Measurements from ENCODE around the gene NME7. TPM values are rescaled to one million over a fixed set of nuclear protein-coding genes. Genes with fewer than 3 reads are reported as not detected.
"Not testable (repeated sequence)": the region's sequence is repeated elsewhere in the genome, so short reads cannot be mapped to it uniquely, and the experiment has no call there.

NME7 gene
- total RNA-seq, 1 donor from 2014 or later = 10.2 TPM

DNA sequence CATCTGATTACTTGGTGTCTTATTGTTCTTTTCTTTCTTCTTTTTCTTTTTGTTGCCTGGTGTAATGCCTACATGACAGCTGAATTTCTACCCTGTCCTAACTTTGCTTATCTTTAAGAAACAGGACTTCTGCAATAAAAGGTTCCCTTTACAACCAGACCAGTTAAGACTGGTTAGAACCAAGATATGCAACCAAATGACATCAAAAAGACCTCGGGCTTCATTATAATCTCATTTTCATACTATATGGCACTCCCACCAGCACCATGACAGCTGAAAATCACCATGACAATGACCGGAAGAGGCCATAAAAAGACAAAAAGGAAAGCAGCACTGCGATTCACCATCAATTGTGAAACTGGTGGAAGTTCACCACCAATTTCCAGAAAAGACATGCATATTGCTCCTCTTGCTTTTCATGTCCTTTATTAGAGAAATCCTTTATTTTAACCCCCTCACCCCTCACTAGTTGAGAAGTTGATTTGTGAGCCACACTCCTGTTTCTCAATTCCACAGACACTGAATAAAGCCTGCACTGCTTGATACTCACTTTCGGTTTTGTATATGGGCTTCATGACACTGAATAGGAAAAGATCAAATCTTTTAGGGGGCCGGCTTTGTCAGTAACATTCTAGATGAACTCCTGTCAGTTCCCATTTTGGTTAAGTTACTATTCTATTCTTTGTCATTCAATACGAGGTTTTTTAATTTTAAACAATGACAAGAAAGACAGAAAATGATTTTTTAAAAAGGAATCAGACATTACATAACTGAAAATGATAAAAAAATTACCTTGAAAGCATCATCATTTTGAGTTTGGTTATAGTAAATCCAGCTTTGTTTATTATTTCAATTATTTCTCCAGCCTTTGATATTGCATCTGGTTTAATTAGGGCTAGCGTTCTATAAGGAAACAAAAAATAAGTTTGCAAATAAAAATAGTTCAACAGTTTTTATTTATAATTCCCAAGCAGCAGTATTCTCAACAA is 58.1 kb downstream of the NME7 start:
- DNase-seq (no peak), ATAC-seq (no peak)
- intact Hi-C loops (cut with micrococcal nuclease) = no loop called here

DNA sequence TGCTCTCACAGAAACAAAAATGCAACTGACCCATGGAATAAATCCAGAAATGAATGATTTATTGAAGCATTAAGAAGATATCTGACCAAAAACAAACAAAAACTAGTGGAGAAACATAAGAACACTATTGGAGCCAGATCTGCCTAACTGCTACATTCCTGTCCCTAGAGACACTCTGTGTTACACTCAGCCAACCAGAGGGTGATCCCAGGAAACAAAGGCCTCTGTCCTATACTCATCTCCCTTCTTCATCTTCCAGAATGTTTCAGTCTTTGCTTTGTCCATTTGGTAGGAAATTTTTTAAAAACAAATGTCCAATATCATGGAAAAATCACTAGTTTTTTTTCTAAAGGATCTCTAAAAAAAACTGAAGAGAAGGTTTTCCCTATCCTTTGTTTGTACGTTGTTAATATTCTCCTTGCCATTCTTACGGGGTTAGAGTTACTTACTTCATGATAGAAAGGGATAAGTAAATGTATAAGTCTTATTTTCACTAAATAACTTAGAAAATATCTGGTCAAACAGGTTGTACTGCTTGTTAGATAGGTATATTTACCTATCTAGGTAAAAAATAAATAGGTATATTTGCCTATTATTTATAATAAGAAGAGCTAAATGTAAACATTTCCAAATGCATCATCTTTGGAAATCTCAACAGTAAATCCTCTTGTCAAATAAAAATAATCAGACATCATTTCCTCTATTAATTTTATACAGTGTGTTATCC is 59.1 kb downstream of the NME7 start:
- intact Hi-C loops (cut with micrococcal nuclease) = no loop called here
- ATAC-seq = no peak

DNA sequence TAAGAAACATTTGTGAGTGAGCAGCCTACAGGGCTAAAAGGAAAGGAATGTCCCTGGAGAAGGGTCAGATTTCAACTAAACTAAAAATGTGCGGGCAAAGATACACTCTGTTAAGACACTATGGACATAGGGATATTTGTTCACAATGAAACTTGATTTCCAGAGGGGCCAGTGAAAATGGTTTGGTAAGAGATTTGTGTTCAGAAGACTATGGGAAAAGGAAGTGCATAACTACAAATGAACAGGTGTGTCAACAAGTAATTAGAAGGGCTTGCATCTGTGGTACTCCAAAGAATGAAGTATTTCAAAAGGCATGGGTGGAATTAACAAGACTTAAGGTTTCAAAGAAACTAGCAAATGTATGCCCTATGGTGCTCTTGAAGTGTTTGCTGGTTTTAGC is 60.4 kb downstream of the NME7 start:
- DNase-seq (no peak), ATAC-seq (no peak)
- intact Hi-C loops (cut with micrococcal nuclease) = no loop called here

More for the DNA sequence above, 59.1 kb downstream of the NME7 start:
- DNase-seq = no peak

DNA sequence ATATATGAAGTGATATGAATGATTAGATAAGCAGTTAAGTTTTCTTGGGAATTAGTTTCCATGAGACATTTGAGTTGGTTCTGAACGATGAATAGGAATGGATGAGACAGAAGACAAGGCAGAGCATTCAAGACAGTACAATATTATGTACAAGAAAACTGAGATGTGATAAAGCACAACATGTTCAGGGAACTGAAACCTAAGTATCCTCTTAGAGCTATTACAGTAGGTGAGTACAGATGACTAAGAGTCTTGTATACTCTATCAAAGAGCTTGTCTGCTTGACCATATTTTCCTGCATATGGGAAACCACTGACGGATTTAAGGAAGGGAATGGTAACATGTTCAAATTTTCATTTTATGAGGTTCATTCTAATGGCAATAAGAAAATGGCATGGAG is 61.6 kb downstream of the NME7 start:
- ATAC-seq = no peak
- intact Hi-C loops (cut with micrococcal nuclease) = no loop called here
- no peak for DNase-seq

DNA sequence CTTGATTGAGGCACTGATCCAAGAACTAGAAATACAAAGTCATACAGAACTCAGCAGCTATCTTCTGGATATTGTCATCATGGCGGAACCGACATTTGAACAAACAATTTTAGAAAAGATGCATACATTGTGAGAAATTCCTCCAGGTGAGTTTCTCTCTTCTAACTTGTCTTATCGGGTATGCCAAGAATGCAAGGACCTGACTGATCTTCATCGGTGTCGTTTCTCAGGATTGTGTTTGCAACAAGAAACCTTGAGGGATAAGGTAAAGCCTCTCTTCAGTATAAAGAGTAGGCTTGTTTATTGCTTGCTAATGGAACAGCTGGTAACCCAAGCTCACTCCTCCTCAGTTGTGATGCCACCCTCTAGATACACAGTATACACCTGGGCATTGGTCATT is 62.2 kb downstream of the NME7 start:
- DNase-seq = no peak
- ATAC-seq = no peak

DNA sequence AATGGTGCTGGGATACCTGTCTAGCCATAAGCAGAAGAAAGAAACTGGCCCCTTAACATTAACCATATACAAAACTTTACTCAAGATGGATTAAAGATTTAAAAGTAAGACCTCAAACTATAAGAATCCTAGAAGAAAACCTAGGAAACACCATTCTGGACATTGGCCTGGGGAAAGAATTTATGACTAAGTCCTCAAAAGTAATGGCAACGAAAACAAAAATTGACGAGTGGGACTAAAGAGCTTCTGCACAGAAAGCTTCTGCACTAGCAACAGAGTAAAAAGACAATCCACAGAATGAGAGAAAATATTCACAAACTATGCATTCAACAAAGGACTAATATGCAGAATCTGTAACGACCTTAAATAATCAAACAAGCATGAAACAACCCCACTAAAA is 66.7 kb downstream of the NME7 start:
- no peak for ATAC-seq
- DNase-seq = no peak
- intact Hi-C loops (cut with micrococcal nuclease) = no loop called here

More for the DNA sequence above, 62.2 kb downstream of the NME7 start:
- intact Hi-C loops (cut with micrococcal nuclease) = no loop called here

DNA sequence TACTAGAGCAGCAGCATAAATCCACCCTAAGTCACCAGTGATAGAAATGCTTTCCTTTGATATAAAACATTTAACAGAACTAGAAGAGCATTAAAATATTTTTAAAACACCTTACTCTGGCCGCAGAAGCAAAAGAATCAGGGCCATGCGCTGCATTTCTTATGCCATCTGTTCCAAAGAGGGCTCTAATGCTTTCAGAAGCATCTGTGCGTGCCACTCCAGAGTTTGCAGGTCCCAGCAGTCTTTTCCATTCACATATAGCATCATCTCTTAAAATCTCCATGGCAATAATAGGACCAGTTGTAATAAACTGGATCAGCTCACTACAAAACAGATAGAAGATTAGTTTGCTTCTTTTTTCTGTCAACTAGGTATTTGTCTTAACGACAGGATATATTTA is 69.2 kb downstream of the NME7 start:
- ATAC-seq = no peak
- intact Hi-C loops (cut with micrococcal nuclease) = no loop called here
- no peak for DNase-seq

DNA sequence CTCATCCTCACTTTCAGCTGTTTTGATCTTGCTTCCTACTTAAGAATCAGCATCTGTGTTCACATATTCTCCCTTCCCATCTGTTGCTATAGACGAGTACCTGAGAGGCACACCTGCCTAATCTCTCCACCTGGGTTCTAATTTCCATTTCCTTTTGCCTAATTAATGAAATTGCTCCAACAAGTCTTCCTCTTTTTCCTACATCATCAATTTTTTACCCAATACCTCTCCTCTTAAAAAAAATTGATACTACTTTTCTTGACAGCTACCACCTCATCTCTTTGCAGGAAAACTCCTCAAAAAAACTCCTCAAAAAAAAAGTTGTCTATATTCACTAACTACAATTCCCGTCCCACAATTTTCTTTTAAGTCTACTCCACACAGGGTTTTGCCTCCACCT is 71.8 kb downstream of the NME7 start:
- ATAC-seq = no peak
- intact Hi-C loops (cut with micrococcal nuclease) = no loop called here
- no peak for DNase-seq

DNA sequence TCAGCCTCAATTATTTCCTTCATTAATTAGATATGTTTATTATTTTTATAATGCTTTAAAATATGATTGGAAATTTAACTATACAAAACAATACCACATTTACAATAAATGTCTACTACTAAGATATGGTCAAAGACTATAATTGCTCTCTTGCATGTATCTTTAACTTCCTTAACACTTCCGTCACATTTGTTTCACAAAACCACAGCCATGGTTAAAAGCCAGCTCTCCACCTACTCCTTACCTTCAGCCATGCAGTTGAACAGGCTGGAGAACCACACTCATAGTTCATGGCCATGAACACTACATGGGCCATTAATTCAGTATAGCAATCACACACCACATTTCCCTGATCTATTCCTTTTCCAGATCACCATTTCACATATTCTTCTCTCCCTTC is 72.2 kb downstream of the NME7 start:
- DNase-seq (no peak), ATAC-seq (no peak)
- intact Hi-C loops (cut with micrococcal nuclease) = no loop called here

DNA sequence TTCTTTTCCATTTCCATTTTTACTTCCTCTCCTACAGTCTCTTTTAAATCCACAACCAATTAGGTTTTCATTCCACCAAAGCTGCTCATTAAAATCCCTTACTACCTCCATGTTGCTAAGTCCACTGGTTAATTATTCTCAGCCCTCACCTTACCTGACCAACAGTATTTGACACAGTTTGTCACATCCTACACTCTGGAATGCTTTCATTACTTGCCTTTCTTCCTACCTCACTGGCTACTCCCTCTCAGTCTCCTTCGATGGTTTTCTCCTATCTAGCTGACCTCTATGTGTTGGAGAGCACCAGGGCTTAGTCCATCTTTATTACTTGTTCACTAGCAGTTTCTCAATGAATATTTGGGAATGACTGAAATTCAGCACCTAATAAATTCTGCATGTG is 78.6 kb downstream of the NME7 start:
- DNase-seq (no peak), ATAC-seq (no peak)
- intact Hi-C loops (cut with micrococcal nuclease) = no loop called here

DNA sequence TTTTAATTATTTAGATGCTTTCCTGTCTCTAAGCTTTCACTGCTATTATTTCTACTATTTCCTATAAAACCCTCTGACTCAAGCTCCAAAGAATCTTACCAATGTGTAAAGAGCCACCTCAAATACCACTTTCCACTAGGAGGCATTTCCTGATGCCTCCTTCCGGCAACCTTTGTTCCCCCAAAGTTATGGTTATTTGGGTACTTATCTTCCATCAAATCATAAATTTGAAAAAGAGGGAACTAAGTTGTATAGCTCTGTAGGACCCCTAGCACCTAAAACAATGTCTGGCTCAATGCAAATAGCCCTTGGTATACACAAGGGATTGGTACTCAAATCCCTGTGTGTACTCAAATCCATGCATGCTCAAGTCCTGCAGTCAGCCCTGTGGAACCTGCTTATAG is 79.6 kb downstream of the NME7 start:
- ATAC-seq = no peak
- intact Hi-C loops (cut with micrococcal nuclease) = no loop called here
- no peak for DNase-seq

DNA sequence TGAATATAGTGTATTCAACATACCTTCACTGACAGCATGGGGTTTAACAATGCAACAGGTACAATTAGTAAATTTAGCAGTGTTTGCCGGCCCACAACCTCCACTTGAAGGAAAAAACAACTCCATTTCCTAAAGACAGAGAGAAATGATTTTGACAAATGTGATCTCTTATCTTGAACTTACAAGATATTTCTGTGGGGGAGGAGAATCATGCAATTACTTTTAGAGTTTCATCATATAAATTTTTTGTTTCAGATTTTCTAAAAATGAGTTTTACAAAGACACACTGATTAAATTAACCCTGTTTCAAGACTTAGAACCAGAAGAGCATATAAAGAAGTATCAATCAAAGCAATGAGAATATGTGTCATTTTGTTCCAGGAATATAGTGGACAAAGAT is 80.3 kb downstream of the NME7 start:
- intact Hi-C loops (cut with micrococcal nuclease) = no loop called here
- DNase-seq = no peak
- no peak for ATAC-seq

DNA sequence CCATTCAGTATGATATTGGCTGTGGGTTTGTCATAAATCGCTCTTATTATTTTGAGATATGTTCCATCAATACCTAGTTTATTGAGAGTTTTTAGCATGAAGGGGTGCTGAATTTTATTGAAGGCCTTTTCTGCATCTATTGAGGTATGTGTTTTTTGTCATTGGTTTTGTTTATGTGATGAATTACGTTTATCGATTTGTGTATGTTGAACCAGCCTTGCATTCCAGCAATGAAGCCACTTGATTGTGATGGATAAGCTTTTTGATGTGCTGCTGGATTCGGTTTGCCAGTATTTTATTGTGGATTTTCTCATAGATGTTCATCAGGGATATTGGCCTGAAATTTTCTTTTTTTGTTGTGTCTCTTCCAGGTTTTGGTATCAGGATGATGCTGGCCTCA is 86.0 kb downstream of the NME7 start:
- intact Hi-C loops (cut with micrococcal nuclease); DNase-seq; ATAC-seq: not testable (repeated sequence)

DNA sequence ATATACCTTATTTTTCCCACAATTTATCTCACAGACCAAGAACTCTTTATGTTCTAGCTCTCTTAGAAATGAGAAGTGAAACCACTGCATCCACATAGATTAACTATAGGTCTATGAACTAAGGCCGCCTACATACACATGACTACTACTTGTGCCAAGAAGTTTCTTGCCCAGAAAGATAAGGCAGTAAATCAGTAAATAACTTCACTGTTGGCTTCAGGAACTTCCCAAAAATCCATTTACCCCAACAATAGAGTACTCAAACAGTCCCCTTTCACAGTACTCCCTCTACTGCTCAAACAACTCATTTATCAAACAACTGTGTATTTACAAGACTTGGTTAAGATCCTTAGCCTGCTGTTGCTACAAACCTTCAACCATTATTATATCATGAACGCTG is 96.5 kb downstream of the NME7 start:
- ATAC-seq = peak; percentile 68
- no peak for DNase-seq
- intact Hi-C loops (cut with micrococcal nuclease) = no loop called here

DNA sequence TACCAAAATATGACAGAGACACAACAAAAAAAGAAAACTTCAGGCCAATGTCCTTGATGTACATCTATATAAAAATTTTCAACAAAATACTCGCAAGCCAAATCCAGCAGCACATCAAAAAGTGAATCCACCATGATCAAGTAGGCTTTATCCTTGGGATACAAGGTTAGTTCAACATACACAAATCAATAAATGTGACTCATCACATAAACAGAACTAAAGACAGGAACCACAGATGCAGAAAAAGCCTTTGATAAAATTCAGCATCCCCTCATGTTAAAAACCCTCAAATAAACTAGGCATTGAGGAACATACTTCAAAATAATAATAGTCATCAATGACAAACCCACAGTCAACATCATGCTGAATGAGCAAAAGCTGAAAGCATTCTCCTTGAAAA is 101.5 kb downstream of the NME7 start:
- intact Hi-C loops (cut with micrococcal nuclease) = no loop called here
- ATAC-seq (no peak), DNase-seq (no peak)

DNA sequence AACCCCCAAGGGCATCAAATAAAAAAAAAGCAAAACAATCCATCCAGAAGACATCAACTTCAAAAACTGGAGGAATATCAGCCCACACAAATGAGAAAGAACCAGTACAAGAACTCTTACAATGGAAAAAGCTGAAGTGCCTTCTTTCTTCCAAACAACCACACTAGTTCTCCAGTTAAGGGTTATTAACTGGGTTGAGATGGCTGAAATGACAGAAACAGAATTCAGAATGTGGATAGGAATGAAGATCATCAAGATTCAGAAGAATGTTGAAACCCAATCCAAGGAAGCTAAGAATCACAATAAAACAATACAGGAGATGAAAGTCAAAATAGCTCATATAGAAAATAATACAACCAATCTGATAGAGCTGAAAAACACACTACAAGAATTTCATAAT is 104.5 kb downstream of the NME7 start:
- ATAC-seq = no peak
- intact Hi-C loops (cut with micrococcal nuclease) = no loop called here
- DNase-seq = no peak

DNA sequence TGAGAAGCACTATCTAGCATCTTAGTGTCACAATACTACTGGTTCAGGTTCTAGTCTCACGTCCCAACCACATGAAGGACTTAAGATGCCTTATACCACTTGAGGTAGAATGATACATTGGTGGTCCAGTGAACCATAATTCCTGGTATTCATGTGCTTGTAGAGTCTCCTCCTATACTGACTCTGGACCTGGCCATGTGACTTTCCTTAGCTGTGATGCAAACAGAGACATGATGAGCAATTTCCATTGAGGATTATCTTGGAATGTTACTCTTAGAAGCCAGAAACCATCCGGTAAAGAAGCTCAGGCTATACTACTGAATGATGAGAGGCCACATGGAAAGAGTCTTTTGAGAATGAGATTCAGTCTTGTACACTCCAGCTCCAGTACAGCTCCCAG is 105.7 kb downstream of the NME7 start:
- DNase-seq = no peak
- no peak for ATAC-seq
- intact Hi-C loops (cut with micrococcal nuclease) = no loop called here

DNA sequence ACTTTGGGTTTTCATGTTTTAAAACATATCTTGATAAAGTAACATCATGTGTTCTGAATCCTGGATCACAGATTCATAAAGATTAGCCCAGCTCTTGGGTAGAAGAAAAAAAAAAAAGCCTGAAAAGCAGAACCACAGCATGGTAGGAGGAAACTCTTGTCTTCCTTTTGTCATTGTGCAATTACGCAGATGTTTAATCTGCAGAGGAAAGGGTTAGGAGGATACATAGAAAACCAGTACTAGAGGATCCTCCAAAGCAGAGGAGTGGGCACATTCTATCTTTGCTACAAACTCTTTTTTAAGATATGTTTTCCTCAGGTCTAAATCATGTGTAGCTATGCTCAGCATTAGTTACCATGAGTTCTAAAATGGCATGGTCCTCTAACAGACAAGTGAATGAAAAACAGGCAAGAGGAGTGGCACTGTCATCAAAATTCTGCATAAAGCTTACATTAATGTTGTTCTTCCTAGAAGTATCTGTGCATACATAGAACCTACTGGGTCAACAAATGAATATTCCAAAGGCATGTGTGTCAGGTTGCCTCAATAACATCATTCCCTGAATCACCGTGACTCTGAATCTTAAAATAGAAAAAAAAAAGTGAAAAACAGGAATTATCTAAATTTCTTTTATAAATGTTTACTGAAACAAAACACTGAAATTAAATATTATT is 107.0 kb downstream of the NME7 start:
- intact Hi-C loops (cut with micrococcal nuclease) = no loop called here
- DNase-seq (no peak), ATAC-seq (peak; percentile 53)

DNA sequence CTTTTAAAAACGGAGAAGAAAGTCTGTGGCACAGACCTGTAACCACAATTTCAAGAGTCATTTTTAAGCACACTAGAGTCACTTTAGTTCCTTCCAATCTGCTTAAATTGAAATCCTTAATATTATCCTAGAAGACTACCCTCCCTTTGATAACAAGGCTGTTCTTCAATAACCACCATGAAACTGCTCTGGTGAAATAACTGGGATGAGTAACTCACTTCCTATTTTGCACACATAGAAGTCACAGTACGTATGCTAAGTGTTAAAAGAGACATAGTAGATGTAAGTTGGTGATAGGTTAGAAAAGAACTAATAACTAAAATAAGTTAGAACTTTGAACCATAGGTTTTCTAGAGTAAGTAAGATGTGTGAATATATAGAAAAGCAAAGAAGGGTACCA is 107.8 kb downstream of the NME7 start:
- DNase-seq (no peak), ATAC-seq (peak; percentile 31)
- intact Hi-C loops (cut with micrococcal nuclease) = no loop called here

DNA sequence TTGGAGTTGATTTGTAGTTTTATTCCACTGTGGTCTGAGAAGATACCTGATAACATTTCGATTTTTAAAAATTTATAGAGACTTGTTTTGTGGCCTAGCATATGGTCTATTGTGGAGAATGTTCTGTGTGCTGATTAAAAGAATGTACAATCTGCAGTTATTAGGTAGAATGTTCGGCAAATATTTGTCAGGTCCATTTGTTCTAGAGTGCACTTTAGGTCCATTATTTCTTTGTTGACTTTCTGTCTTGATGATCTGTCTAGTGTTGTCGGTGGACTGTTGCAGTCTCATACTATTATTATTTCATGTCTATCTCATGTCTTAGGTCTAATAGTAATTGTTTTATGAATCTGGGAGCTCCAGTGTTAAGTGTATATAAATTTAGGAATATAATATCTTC is 116.8 kb downstream of the NME7 start:
- DNase-seq = no peak
- intact Hi-C loops (cut with micrococcal nuclease) = no loop called here
- ATAC-seq = no peak
